Stimulated activated CD4-positive, alpha-beta T cell treated with anti-CD3 and anti-CD28 coated beads, Interleukin-15, amount 100 ng/mL, for 24 hours (primary cell): ENCODE measurements around the gene C17orf113.
"Not testable (repeated sequence)": the region's sequence is repeated elsewhere in the genome, so short reads cannot be mapped to it uniquely, and the experiment has no call there.

Source experiments
- DNase-seq: peaks from one replicate; pipeline ENCODE4 v3.0.0-alpha.2; 2020

Gene C17orf113

GRCh38 chr17:42016411-42016831 is 34.0 kb downstream of the C17orf113 start:
- peak; percentile 23 for DNase-seq

GRCh38 chr17:42013740-42014139 is 36.7 kb downstream of the C17orf113 start:
- not testable (repeated sequence) for DNase-seq

- DNase-seq = not testable (repeated sequence)
Observed at GRCh38 chr17:42012363-42012762, 38.0 kb downstream of the C17orf113 start.

- DNase-seq = no peak
Observed at GRCh38 chr17:42010898-42011516, 39.4 kb downstream of the C17orf113 start.

GRCh38 chr17:42010266-42010680 is 40.1 kb downstream of the C17orf113 start:
- DNase-seq = not testable (repeated sequence)

- DNase-seq = no peak
Observed at GRCh38 chr17:42009170-42009569, 41.2 kb downstream of the C17orf113 start.

- DNase-seq = no peak
Observed at GRCh38 chr17:42005166-42005565, 45.2 kb downstream of the C17orf113 start.

GRCh38 chr17:42002792-42003301 is 47.6 kb downstream of the C17orf113 start:
- DNase-seq = no peak

GRCh38 chr17:42002175-42002791 is 48.1 kb downstream of the C17orf113 start:
- DNase-seq = no peak

GRCh38 chr17:42001729-42002128 is 48.7 kb downstream of the C17orf113 start:
- no peak for DNase-seq

- no peak for DNase-seq
Observed at GRCh38 chr17:42000413-42001133, 49.8 kb downstream of the C17orf113 start.

- DNase-seq = no peak
Observed at GRCh38 chr17:41998497-41998896, 51.9 kb downstream of the C17orf113 start.

GRCh38 chr17:41996855-41997164 is 53.6 kb downstream of the C17orf113 start:
- DNase-seq = no peak

- DNase-seq = no peak
Observed at GRCh38 chr17:41992576-41992975, 57.8 kb downstream of the C17orf113 start.

- no peak for DNase-seq
Observed at GRCh38 chr17:41989702-41990419, 60.5 kb downstream of the C17orf113 start.

GRCh38 chr17:41988418-41988817 is 62.0 kb downstream of the C17orf113 start:
- DNase-seq = no peak
